K562 (cell line): ENCODE results near the gene TAF1B. TPM values are rescaled to one million over a fixed set of nuclear protein-coding genes. Genes with fewer than 3 reads are reported as not detected.

Source experiments
- ATAC-seq: fragments of 200-7000 bp; cut with Tn5 transposase; 3 replicates; pipeline ENCODE4 v1.9.1; 2020; ENCODE audit warnings: moderate library complexity
- BruUV-seq: library from RNA; stranded (reverse); fragments of 400-500 nt; replicated peaks from 2 replicates; lab custom pipeline; 2021; lab: Mats Ljungman, UMichigan
- CTCF ChIA-PET: fragments of 300-600 bp; formaldehyde crosslinking; extraction: SDS; loops from one replicate; lab custom pipeline; 2021; ENCODE audit warnings: low intra/inter-chr PET ratio; lab: Yijun Ruan, JAX
- POLR2A ChIA-PET: fragments of 300-600, 350-650 bp; sonication (Branson Sonifier 250); formaldehyde crosslinking; extraction: SDS; loops from one replicate; lab custom pipeline; 2021; ENCODE audit warnings: antibody characterized with exemption, inconsistent platforms; lab: Yijun Ruan, JAX
- DNase-seq, 4 experiments: peaks; one replicate each; pipeline versions ENCODE4 v3.0.0 to v3.0.0-alpha.2; 2011 to 2018; ENCODE audit warnings: low spot score in 3 of 4, mixed read lengths in 3 of 4; ENCODE audit errors: extremely low read depth in 1 of 4
- FAIRE-seq: peaks from 2 replicates; lab custom pipeline; 2011; peaks lifted over from hg19 to GRCh38; lab: Jason Lieb, UNC
- H2AFZ ChIP-seq: 2 replicates; pipeline ENCODE4 v1.6.0; 2011; ENCODE audit warnings: low read depth, low read length, control low read depth, inconsistent platforms
- H3K27ac ChIP-seq: fragments of 200-600 bp; 3 replicates; pipeline ENCODE4 v1.8.0; 2011; ENCODE audit warnings: low read depth, mild to moderate bottlenecking, control low read depth, inconsistent platforms, low read length, moderate library complexity, mixed read lengths; ENCODE audit errors: extremely low read depth
- H3K27me3 ChIP-seq, 2 experiments: fragments of 300-600 bp in 1 of 2; 2 replicates in 1 of 2; 3 replicates in 1 of 2; pipeline versions ENCODE4 v1.6.0 to v1.8.0; 2011; ENCODE audit warnings: inconsistent platforms in 2 of 2, low read length in 2 of 2, mild to moderate bottlenecking in 1 of 2, mixed read lengths in 1 of 2, moderate library complexity in 1 of 2; ENCODE audit not compliant: control insufficient read depth in 2 of 2, insufficient read depth in 2 of 2
- H3K36me3 ChIP-seq: fragments of 300-600 bp; 3 replicates; pipeline ENCODE4 v1.8.0; 2011; ENCODE audit warnings: mild to moderate bottlenecking, low read length, inconsistent platforms; ENCODE audit not compliant: control insufficient read depth, insufficient read depth
- H3K4me1 ChIP-seq, 2 experiments: fragments of 200-600 bp in 1 of 2; replicated peaks in 1 of 2; 2 replicates in 1 of 2; 3 replicates in 1 of 2; pipeline versions ENCODE4 v1.5.1 to v1.8.0; 2011; ENCODE audit warnings: inconsistent platforms in 2 of 2, low read length in 2 of 2, mild to moderate bottlenecking in 1 of 2, mixed read lengths in 1 of 2, moderate library complexity in 1 of 2; ENCODE audit not compliant: control insufficient read depth in 2 of 2, insufficient read depth in 2 of 2
- H3K4me2 ChIP-seq: 2 replicates; pipeline ENCODE4 v1.6.1; 2011; ENCODE audit warnings: low read length, control low read depth, inconsistent platforms, mixed read lengths; ENCODE audit not compliant: insufficient read depth
- H3K4me3 ChIP-seq: fragments of 200-600 bp; sonication (generic), shearing (Covaris generic); 2 replicates; pipeline ENCODE4 v1.5.1; 2016; ENCODE audit warnings: control low read depth, inconsistent platforms
- H3K79me2 ChIP-seq: fragments of 200-600 bp; 3 replicates; pipeline ENCODE4 v1.8.0; 2011; ENCODE audit warnings: low read length, inconsistent platforms; ENCODE audit not compliant: control insufficient read depth, insufficient read depth
- H3K9ac ChIP-seq, 2 experiments: 2 replicates each; pipeline versions ENCODE4 v1.6.0 to v1.6.1; 2011; ENCODE audit warnings: low read depth in 2 of 2, low read length in 2 of 2, control low read depth in 1 of 2, inconsistent platforms in 1 of 2, mild to moderate bottlenecking in 1 of 2, mixed read lengths in 1 of 2; ENCODE audit not compliant: insufficient read depth in 1 of 2
- H3K9me1 ChIP-seq: one replicate; pipeline ENCODE4 v1.6.0; 2011; ENCODE audit warnings: inconsistent platforms, mild to moderate bottlenecking, low read length, moderate library complexity; ENCODE audit not compliant: control insufficient read depth, insufficient read depth
- H3K9me3 ChIP-seq: replicated peaks from 2 replicates; pipeline ENCODE4 v1.5.1; 2011; ENCODE audit warnings: low read depth, low read length, inconsistent platforms; ENCODE audit not compliant: control insufficient read depth, insufficient read depth
- H4K20me1 ChIP-seq: replicated peaks from 2 replicates; pipeline ENCODE4 v1.6.1; 2011; ENCODE audit warnings: low read length, inconsistent platforms, mixed read lengths; ENCODE audit not compliant: control insufficient read depth, insufficient read depth
- ADNP ChIP-seq: fragments of 200-800 bp; sonication (Bioruptor generic); IDR thresholded peaks from 2 replicates; pipeline ENCODE4 v1.6.1; 2016; ENCODE audit warnings: missing genetic modification characterization, missing compliant biosample characterization
- CC2D1A ChIP-seq: fragments of 450-650 bp; IDR thresholded peaks from 2 replicates; pipeline ENCODE4 v1.6.1; 2017; ENCODE audit warnings: mild to moderate bottlenecking
- HBP1 ChIP-seq: fragments of 450-650 bp; formaldehyde crosslinking; IDR thresholded peaks from 2 replicates; pipeline ENCODE4 v1.4.0; 2022; ENCODE audit warnings: missing genetic modification characterization
- HCFC1 ChIP-seq: IDR thresholded peaks from 2 replicates; pipeline ENCODE4 v1.6.1; 2012; ENCODE audit warnings: low read depth, low read length, improper control_type of control experiment
- MBD1 ChIP-seq: fragments of 250-450 bp; sonication (Bioruptor Pico); IDR thresholded peaks from 2 replicates; pipeline ENCODE4 v1.8.0; 2022; ENCODE audit warnings: inconsistent platforms
- MLLT1 ChIP-seq, 2 experiments: fragments of 450-650 bp; IDR thresholded peaks; 2 replicates each; pipeline ENCODE4 v1.6.1; 2016
- MTA2 ChIP-seq: fragments of 450-650 bp; IDR thresholded peaks from 2 replicates; pipeline ENCODE4 v1.6.1; 2016; ENCODE audit warnings: low read depth
- NFRKB ChIP-seq: fragments of 450-650 bp; IDR thresholded peaks from 2 replicates; pipeline ENCODE4 v1.6.1; 2016; ENCODE audit warnings: low read depth
- NONO ChIP-seq, 2 experiments: fragments of 200-400 bp in 1 of 2; fragments of 450-650 bp in 1 of 2; formaldehyde crosslinking in 1 of 2; IDR thresholded peaks; 2 replicates each; pipeline ENCODE4 v1.6.1; 2017; ENCODE audit warnings: low read depth in 2 of 2, mild to moderate bottlenecking in 2 of 2, moderate library complexity in 2 of 2, low read length in 1 of 2
- RNF219 ChIP-seq: fragments of 250-450 bp; sonication (Bioruptor Pico); IDR thresholded peaks from 2 replicates; pipeline ENCODE4 v1.5.0; 2022; ENCODE audit warnings: mild to moderate bottlenecking
- SMARCA4 ChIP-seq: fragments of 450-650 bp; IDR thresholded peaks from 2 replicates; pipeline ENCODE4 v1.6.1; 2016
- ZNF584 ChIP-seq: fragments of 200-800 bp; sonication (Bioruptor generic); IDR thresholded peaks from 2 replicates; pipeline ENCODE4 v1.6.1; 2016; ENCODE audit warnings: low read depth, mild to moderate bottlenecking, missing genetic modification characterization, missing compliant biosample characterization
- WGBS: fragments of 100-300 bp; shearing (Covaris generic); methylation state at CpG from one replicate; pipeline ENCODE4 v1.1.6; 2016; ENCODE audit warnings: low coverage, mixed read lengths; ENCODE audit not compliant: insufficient coverage; ENCODE audit errors: missing lambda C conversion rate; 5-methylcytosine and 5-hydroxymethylcytosine counted together
- in situ Hi-C: fragments of 300-500 bp; cut with MboI; formaldehyde crosslinking; loops from 4 replicates; pipeline ENCODE4 v1.15.0; 2018; ENCODE audit warnings: inconsistent platforms, mixed read lengths
- intact Hi-C: fragments of 100-400 bp; cut with micrococcal nuclease; formaldehyde crosslinking; loops from 2 replicates; pipeline ENCODE4 v1.14.2; 2022
- polyA plus RNA-seq, 8 experiments: library from polyadenylated mRNA; depleted of rRNA in 4 of 8; stranded (reverse) in 5 of 8; unstranded in 3 of 8; fragments of >200 nt; fragmentation: Nextera tagmentation in 2 of 8; fragmentation: Illumina TruSeq in 1 of 8; extraction: Ambion mirVana in 2 of 8; extraction: Trizol in 1 of 8; gene quantifications; 2 replicates each; pipeline versions ENCODE4 v1.2.1 to v1.2.3, GENCODE V29; 2011 to 2014; ENCODE audit warnings: inconsistent platforms in 1 of 8, missing spikeins in 1 of 8
- total RNA-seq, 7 experiments: library from RNA; depleted of rRNA in 6 of 7; stranded (reverse); fragments of >200 nt in 6 of 7; fragmentation: Illumina TruSeq in 2 of 7; extraction: Trizol in 2 of 7; gene quantifications; 2 replicates each; pipeline versions ENCODE4 v1.2.1 to v1.2.3, GENCODE V29; 2011 to 2021; ENCODE audit warnings: low replicate concordance in 1 of 7

Gene TAF1B
- total and polyA plus RNA-seq, 9 of the 15 experiments (the other 6 are each of a cell fraction or from before 2014, with no cell fraction given): 8.8 to 25.1 (median 17.3) TPM

- peak; percentile 12; the same call in 1 of the 2 replicates for TF ChIP-seq HBP1
- peak; percentile 70 for TF ChIP-seq ADNP (tag)
- peak; percentile 44; the same call in 1 of the 2 replicates for TF ChIP-seq NFRKB
- 0 out of 2 replicates have a peak, but pooled peaks have one; percentile 54 for TF ChIP-seq MBD1 (CRISPR knock-in tag)
Measured at GRCh38 chr2:9842487-9843228, 616 bp upstream of the TAF1B start (continued).

- ChIA-PET POLR2A (interaction anchor here (0.6 to 3.7 kb wide), 13 partner anchors 9 to 239 kb away, joined by 3 to 11 read pairs (median 4); partner anchors contain the start of gene YWHAQ), CTCF (no interaction called here)
- FAIRE-seq (no peak), DNase-seq (peak in 1 of 4 experiments; percentile 47), ATAC-seq (0 out of 3 replicates have a peak, but pooled peaks have one; percentile 9)
- BruUV-seq: TSS peak; percentile 61
- Histone ChIP-seq H3K9ac (peak overlapping the region; percentile 88), H3K27me3 (no peaks in the 10 kb centered on the region), H3K36me3 (peaks cover 28% of the 10 kb centered on the region), H3K79me2 (peaks cover 35% of the 10 kb centered on the region), H3K9me1 (no peaks in the 10 kb centered on the region), H3K27ac (peak overlapping the region; percentile 88), H3K4me3 (peak overlapping the region; percentile 55), H4K20me1 (no peaks in the 10 kb centered on the region), H3K4me2 (peak overlapping the region; percentile 91), H3K4me1 (peaks cover 10 to 17% of the 10 kb centered on the region in 2 experiments), H3K9me3 (no peaks in the 10 kb centered on the region), H2AFZ (peak overlapping the region; percentile 92)
- in situ Hi-C loops (no loop called here), intact Hi-C loops (loop anchor here (1.0 kb wide), 1 partner anchor 70 kb away; no protein-coding TSS in a partner anchor)
- 2% methylated on average over 15 of the region's 15 CpGs for WGBS
- TF ChIP-seq RNF219 (no peak), MTA2 (no peak), MLLT1 (IDR thresholded peaks at IDR 0.05) (0 out of 4 replicates have a peak, but pooled peaks of 1 of the 2 experiments have one; percentile 3), SMARCA4 (peak; percentile 28; the same call in 1 of the 2 replicates), NONO (IDR thresholded peaks at IDR 0.05; ENCODE audit: low read depth in 2 of 2, low read length in 1 of 2) (no peak), HCFC1 (no peak), CC2D1A (no peak), ZNF584 (no peak)
Measured at GRCh38 chr2:9844036-9844483, 786 bp downstream of the TAF1B start.
